CMK (cell line): Measurements from ENCODE around the gene STAMBP.
"Not testable (repeated sequence)": the region's sequence is repeated elsewhere in the genome, so short reads cannot be mapped to it uniquely, and the experiment has no call there.

Experiments
- DNase-seq: peaks from one replicate; pipeline ENCODE4 v3.0.0-alpha.2; 2010; ENCODE audit warnings: low read depth

STAMBP gene

GRCh38 chr2:73887596-73888353 lies 59.0 kb downstream of the STAMBP start:
- DNase-seq = not testable (repeated sequence)

- DNase-seq = no peak
Observed at GRCh38 chr2:73888388-73888787, 59.6 kb downstream of the STAMBP start.

- no peak for DNase-seq
Observed at GRCh38 chr2:73889206-73889605, 60.4 kb downstream of the STAMBP start.

GRCh38 chr2:73890301-73891092 lies 61.7 kb downstream of the STAMBP start:
- DNase-seq = no peak

- DNase-seq = no peak
Observed at GRCh38 chr2:73891276-73891901, 62.6 kb downstream of the STAMBP start.

- DNase-seq = no peak
Observed at GRCh38 chr2:73892631-73893329, 64.0 kb downstream of the STAMBP start, which contains the start of gene ACTG2. ACTG2 (plus strand) TSS chr2:73893008; CDS start chr2:73901312, 8,304 bp downstream.

GRCh38 chr2:73893764-73894474 lies 65.2 kb downstream of the STAMBP start:
- DNase-seq = no peak

GRCh38 chr2:73894475-73894850 lies 65.7 kb downstream of the STAMBP start:
- no peak for DNase-seq

GRCh38 chr2:73894877-73895276 lies 66.1 kb downstream of the STAMBP start:
- DNase-seq = no peak

- no peak for DNase-seq
Observed at GRCh38 chr2:73895473-73895872, 66.7 kb downstream of the STAMBP start.

GRCh38 chr2:73896362-73897239 lies 67.8 kb downstream of the STAMBP start:
- no peak for DNase-seq

GRCh38 chr2:73897240-73897583 lies 68.5 kb downstream of the STAMBP start:
- no peak for DNase-seq

- no peak for DNase-seq
Observed at GRCh38 chr2:73897934-73898333, 69.2 kb downstream of the STAMBP start.

- no peak for DNase-seq
Observed at GRCh38 chr2:73899801-73900336, 71.1 kb downstream of the STAMBP start.

- DNase-seq = no peak
Observed at GRCh38 chr2:73901143-73901542, 72.4 kb downstream of the STAMBP start.

GRCh38 chr2:73902284-73902683 lies 73.5 kb downstream of the STAMBP start:
- DNase-seq = no peak

- DNase-seq = no peak
Observed at GRCh38 chr2:73903313-73903712, 74.6 kb downstream of the STAMBP start.

GRCh38 chr2:73903949-73904613 lies 75.3 kb downstream of the STAMBP start:
- DNase-seq = not testable (repeated sequence)

- DNase-seq = no peak
Observed at GRCh38 chr2:73904952-73905351, 76.2 kb downstream of the STAMBP start.
